ENCODE results near the gene ZNF236.

The ZNF236 gene

DNA sequence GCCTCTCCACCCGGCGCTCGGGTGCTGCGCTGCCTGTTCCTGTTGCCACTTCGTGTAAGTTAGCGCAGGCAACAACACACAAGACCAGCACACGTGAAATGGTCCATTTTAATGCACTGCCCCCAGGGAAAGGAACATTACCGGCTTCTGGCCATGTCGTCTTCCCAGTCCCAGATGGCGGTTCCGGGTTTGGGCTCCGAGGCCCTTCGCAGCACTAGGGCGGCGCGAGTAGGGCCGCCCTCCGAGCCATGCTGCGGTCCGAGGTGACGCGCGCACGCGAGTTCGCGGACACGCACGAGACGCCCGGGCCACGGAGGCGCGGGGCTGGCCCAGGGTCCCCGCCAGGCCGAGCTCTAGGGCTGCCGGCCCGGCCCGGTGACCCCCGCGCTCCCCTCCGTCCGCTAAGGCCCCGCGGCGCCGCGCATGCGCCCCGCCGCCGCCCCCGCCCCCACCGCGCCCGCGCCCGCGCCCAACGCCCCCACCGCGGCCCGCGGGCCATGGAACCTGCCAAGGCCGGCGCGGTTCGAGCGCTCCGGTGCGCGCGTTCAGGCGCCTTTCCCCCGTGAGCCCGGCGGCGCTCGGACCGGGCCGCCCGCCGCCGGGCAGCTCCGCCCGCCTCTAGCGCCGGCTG, 367 bp upstream of the ZNF236 start:
- FAIRE-seq = no peak

DNA sequence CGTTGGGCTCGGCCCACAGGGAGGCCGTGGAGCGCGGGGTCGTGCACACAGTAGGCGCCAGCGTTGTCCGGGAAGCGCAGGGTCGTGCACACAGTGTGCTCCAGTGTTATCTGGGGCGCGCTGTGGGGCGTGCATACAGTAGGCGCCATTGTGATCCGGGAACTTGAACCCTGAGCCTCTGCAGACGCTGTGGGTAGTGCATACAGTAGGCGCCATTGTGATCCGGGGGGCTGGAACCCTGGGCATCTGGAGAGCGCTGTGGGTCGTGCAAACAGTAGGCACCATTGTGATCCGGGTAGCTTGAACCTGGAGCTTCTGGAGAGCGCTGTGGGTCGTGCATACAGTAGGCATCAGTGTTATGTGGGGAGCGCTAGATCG, 793 bp downstream of the ZNF236 start:
- FAIRE-seq = no peak

DNA sequence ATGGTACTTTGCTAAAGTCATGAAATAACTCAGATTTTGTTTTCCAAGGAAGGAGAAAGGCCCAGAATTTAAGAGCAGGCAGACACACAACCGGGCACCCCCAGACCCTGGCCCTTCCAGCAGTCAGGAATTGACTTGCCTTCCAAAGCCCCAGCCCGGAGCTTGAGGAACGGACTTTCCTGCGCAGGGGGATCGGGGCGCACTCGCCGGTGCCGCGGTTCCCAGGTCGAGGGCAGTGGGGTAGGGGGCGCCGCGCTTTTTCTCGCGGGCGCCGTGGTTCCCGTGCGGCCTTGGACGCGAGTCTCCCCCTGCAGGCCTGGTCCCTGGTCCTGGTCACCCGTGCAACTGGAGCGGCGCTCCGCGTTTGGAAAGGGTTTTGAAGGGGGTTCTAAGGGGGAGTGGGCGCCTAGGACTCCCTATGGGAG, 1.2 kb downstream of the ZNF236 start:
- no peak for FAIRE-seq

DNA sequence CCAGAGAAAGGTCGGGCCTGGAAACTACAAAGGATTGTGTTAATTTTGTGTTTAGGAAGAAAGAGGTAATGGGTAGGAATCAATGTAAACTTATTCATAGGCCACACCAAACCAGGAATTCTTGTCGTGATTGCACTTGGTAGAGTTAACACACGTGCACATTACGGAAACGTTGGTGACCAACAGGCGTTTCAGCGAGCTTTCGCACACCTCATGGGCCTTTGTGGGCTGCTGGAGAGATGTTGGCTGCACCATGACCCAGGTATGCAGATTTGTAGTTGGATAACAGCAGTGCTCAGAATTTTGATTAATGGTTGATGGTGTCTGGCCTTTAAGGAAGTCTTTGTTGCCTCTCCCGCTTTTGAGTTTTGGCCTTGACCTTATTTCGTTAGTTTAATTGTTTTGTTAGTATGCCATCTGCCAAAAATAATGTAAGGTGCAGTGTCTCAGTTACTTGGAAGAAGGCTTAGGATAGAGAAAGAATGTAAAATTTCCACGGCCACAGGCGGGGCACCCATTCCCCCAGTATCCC, 1.9 kb downstream of the ZNF236 start:
- no peak for FAIRE-seq

DNA sequence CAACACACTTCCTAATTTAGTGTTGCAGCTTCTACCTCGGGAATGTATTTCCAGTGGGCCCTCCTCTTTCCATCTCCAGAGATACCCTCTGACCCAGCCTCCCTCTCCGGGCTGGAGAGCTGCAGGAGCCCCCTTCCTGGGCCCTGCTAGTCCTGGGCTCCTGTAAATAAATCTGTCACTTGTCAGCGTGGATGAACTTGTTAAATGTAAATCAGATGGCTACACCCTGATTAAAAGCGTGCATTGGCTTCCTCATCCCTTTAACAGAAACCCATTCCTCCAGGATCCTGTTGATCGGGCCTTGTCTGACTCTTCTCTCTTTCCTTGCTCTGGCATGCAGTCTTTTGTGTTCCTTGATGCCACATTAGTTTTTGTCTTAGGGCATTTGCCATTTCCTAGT, 2.4 kb downstream of the ZNF236 start:
- no peak for FAIRE-seq

DNA sequence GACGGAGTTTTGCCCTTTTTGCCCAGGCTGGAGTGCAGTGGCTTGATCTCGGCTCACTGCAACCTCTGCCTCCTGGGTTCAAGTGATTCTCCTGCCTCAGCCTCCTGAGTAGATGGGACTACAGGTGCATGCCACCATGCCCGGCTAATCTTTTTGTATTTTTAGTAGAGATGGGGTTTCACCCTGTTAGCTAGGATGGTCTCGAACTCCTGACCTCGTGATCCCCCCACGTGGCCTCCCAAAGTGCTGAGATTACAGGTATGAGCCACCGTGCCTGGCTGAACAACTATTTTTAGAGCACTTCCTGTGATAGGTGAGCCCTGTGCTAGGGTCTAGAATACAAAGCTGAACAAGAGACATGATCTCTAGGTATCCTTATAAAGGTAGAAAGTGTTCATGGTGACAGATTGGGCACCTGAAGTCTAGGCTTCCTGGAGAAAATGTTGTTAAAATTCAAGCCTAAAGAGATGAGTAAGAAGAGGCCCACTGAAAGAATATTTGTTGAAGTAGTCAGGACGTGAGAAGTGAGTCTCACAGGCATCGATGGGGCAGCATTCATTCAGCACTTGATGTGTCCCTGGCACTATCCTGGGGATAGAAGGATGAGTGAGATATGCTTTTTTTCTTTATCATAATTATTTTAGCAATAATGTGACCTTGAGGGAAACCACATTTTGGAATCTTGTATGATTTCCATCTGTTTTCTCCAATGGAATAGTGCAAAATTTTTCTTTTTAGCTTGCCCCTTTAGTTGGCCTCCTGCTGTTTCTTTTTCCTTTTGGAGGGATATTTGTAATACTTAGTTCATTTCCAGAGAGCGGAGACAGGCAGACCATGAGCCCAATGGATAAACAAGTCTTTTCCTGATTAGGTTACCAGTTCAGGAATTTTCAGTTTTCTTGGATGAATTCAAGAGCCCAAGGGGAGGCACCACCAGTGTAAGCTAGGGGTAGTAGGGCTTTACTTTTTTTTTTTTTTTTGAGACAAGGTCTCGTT, 5.1 kb downstream of the ZNF236 start:
- FAIRE-seq = no peak

DNA sequence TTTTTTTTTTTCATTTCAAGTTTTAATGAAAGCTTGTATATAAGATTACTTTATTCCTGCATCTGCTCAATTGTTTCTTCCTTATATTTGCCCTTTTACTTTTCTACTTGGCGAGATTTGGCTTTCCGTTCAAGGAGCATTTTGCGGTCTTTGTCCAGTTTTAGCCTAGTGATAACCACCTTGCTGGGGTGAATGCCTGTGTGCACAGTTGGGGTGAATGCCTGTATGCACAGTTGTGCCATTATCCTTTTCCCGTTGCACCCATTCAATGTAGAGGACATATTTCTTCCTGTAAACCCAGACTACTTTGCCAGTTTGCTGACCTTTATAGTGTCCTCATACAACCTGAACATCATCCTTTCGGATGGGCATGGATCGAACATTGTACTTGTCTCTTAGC, 12.0 kb downstream of the ZNF236 start:
- FAIRE-seq = no peak

DNA sequence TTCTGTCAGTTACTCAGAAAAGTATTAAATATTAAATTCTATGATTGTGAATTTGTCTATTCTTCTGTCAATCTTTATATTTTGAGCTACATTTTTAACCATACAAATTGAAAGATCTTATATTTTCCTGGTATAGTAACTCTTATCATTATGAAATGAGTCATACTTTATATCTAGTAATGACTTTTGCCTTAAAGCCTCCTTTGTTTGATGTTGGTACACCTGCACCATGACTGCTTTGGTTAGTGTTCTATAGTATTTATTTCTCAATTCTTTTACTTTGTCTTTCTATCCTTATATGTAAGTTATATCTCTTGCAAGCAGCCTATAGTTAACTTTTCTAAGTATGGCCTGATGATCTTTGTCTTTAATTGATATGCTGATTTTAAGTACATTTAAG, 13.0 kb downstream of the ZNF236 start:
- FAIRE-seq = no peak

DNA sequence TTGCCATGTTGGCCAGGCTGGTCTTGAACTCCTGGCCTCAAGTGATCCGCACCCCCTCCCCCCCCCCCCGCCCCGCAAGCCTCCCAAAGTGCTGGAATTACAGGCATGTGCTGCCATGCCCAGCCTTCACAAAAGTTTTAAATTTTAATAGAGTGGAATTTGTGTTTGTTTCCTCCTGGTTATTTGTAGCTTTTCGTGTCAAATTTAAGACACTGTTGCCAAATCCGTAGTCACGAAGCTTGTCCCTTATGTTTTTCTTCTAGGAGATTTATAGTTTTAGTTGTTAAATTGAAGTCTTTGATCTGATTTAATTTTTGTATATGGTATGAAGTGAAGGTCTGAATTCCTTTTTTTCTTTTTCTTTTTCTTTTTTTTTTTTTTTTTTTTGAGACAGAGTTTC, 14.7 kb downstream of the ZNF236 start:
- no peak for FAIRE-seq

DNA sequence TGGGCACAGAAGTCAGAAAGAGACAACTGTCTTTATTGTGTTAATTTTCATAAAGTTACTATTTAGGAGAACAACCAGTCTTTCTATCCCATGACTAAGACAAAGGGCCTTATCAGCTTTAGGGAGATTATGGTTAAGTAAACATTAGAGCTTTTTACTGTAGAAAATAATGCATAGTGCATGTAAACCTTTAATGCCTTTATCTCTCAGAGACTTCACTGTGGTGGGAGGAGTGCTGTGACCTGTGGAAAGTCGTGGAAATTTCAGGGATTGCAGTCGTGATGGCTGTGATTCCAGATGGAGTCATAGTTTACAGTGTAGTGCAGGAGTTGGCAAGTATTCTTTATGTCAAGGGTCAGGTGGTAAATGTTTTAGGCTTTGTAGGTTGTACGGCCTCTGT, 15.8 kb downstream of the ZNF236 start:
- no peak for FAIRE-seq

DNA sequence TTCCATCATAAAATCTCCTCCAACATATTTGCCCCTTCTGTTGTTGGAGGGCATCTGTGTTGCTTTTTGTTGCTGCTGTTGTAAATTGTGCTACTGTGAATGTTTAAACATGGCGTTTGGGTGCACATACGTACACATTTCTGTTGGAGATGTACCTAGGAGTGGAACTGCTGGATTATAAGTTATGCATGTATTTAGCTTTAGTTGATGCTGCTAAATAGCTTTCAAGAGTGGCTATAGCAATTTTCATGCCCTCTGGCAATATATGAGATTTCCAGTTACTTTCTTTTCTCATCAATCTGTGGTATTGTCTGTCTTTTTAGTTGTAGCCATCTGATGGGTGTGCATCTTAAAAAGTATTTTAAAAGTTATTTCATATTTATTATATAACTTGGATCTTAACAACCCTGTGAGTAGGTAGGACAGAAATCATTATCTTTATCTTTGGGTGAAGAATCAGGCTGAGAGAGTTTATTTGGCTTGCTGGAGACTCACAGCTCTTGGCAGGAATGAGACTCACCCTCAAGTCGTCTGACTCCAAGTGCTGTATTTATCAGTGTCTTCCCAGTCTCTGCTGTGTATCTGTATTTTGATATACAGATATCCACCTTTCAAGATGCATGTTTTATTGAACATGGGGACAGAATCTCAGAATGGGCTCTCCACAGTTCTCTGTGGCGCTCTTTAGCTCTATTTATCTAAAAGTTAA, 16.9 kb downstream of the ZNF236 start:
- FAIRE-seq = no peak

DNA sequence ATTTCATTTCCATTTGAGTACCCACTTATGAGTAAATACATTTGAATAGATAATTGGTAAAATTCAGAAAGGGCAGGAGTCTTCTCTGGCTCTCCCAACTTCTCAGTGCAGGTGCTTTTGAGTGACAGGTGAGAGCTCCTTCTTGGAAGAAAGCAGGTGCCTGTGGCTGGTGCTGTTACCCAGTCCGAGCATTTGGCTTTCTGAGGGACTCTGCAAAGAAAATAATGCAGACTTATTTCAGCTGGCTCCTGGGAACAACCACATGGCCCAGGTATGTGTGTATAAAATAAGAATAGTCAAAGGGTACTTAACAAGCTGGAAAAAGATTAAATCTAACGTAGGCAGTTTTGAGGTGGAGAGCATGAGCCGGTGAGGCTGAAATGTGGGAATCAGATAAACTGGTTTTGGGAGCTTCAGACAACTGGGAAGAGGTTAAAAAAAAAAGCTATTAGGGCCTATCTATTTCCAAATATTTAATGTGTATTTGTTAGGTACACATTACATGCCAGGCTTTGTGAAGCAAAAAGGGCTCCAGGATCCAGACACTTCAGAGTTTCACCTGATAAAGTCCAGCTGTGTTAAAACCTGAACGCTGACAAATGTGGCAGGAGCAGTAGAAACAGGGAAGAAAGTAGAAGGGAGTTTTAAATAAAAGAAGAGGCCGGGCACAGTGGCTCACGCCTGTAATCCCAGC, 20.6 kb downstream of the ZNF236 start:
- FAIRE-seq = no peak

DNA sequence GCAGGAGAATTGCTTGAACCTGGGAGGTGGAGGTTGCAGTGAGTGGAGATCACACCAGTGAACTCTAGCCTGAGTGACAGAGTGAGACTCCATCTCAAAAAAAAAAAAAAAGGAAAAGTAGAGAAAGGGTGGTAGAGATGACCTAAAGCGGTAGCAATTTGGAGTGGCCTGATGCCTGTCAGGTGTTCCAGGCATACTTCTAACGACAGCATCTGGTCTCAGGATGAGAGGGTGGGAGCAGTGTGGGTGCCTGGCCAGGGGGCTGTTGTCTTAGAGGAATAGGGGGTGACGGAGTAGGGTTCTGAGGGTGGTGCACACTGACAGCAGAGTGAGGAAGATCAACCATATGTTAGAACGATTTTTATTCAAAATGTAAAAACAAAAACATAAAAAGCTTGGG, 21.8 kb downstream of the ZNF236 start:
- FAIRE-seq = no peak

DNA sequence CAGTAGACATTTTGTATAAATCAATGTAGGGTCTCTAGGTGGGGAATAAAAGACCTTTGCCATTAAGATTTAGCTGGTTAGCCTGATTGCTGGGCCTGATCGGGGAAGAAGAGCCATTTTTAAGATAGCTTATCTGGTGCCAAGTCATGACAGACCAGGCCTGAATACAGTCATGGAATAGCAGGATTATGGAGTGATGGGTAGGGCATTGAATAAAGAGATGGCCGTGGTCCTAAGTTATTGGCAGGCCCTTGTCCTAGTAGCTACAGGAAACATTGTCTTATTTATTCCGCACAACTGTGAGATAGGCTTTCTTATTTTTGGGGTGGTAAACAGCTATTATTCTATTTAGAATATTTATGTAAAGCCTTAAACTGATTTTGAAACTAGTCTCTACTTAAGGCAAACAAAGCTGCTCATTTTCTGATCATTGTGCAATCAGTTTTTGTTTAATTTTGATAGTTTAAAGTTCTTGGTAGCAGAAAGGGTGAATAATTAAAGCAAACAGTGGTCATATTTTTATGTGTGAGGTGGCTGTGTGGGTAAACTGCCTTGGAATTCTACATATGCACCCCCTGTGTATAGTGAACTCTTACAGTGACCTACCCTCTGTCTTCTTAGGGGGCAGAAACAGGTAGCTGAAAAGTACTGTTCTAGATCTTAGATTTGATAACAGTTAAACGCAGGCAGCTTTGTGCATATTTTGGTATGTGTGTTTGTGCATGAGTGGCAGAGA, 22.6 kb downstream of the ZNF236 start:
- FAIRE-seq = no peak

DNA sequence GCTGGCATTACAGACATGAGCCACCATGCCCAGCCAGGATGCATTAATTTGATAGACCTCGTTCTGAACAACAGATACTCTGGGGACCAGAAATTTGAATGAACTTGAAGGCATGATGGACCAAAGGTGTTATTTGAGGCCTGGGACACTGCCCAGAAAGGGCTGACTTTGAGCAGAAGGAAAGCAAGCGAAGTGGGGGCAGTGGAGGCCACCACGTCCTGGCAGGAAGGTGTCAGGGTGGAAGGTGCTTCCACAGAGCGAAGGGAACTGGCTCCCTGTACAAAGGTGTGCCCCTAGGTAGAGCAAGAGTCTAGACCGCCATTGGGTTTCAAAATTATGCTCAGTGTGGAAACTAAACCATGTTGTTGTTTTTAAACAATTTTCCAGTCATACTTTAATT, 23.9 kb downstream of the ZNF236 start:
- FAIRE-seq = no peak

DNA sequence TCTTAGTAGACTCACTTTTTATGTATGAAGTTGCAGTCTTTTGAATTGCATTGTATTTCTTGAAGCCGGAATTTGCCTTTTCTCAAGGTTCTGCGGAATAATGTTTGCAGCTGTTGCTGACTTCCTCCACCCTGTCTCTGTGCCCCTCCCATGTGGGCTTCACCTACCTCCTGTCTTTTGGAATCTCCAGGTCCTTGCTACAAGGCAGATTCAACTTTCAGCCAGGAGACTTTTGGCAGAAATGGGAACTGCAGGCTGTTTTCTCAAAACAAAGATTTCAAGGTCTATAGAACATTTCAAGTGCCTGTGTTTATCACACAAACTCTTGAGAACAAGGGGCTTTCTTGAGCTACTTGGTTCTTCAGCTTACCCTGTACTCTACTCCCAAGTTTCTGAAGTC, 25.6 kb downstream of the ZNF236 start:
- FAIRE-seq = no peak

DNA sequence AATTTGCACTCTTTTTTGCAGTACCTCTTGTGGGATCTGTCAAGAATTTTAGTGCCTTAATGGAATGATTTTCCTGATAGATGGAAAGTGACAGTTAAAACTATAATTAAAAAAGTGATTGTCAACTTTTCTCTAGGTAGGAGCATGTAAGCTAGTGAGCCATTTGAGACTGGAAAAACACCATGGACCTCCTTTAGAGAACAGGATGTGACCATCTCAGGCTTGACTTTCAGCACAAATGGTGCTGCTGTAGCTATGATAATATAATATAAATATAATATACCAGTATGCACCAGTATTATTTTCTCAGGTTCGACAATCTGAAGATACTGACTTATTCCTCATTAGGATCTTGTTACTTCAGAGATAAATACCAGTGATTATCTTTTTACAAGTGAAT, 27.8 kb downstream of the ZNF236 start:
- no peak for FAIRE-seq

DNA sequence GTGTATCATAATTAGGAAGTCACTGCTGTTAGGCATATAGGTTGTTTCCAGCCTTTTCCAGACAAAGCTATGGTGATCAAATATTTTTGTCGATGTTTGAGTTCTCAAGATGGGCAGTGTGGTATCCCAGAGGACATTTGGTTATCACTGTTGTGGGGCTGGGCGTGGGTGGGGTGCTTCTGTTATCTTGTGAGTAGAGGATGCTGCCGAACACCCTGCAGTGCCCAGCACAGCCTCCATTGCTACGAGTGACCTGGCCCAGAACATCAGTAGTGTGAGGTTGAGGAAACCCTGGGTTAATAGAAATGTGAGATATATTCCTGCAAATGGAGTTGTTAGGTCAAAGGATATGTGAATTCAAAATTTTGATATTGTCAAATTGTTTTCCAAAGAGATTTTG, 33.2 kb downstream of the ZNF236 start:
- no peak for FAIRE-seq

DNA sequence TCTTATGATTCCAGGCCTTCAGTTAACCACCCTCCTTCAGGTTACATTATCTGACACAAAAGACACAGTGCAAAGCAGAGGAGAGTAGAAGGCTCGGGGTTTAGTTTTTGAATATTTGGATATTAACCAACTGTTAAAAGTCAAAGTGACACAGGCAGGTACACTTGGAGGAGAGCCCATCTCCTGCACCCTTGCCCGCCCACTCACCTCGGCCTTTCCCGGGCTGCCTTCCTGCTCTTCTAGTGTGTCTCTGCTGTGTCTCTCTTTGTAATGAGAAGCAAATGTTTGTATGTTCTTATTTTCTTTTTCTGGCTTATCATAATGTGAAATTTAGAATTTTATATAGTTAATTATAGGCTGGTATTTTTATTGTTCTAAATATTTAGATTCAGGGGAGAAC, 35.1 kb downstream of the ZNF236 start:
- no peak for FAIRE-seq

DNA sequence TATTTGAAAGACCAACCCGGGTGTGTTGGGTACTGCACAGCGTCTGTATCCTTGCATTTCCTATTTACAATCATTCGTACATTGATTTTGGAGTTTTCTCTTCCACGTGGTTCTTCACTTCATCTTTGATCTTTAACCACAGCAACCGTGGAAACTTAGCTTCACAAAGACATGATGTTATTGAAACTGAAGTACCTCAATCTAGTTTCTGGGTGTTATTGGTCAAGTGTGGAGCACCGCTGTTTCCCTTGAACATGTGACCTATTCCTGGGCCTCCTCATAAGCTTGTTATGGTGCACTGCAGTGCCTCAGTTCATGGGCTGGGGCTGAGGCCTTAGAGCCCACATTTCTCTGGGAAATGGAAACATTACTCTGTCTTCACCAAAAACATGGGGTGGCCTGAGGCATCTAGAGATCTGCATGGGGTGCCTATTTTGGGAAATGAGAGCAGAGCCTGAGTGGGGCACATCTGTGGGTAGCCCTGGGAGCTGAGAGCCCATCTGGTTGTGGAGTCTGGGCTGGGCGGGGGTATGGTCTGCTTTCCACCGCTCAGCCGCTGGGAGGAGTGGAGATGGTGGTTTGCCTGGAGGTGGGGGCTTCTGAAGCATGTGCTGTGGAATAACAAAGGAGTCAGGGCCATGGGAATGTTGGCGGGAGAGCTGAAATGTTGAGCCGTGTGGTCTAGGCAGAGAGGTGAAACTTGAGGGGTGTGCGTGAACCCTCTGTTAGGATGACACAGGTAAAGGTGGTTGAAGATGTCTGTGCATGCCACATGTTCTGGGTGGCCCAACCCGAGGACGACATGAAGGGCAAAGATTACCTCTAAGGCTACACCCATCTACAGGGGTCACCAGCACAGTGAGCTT, 37.4 kb downstream of the ZNF236 start:
- FAIRE-seq = no peak

DNA sequence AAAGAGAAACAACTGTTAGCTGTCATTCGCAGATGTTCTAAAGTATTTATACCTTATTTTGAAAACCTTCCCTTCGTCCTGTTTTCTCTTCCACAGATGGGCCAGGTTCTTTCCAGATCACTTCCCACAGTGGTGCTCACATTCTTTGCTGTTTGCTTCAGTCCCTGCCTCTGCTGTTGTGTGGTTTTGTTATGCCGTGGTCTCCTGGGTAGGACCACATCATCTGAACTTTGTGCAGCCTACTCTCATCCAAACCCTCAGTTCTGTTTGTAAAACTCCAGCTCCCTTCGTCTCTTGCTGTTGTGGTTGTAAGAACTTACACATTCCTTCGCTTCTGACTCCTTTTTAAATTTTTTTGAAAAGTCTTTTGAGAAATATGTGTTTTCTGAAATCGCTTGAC, 38.1 kb downstream of the ZNF236 start:
- no peak for FAIRE-seq

Data from colon (tissue), 2 donors.